SJSA1 (cell line): ENCODE data around the gene RTL9. TPM values are rescaled to one million over a fixed set of nuclear protein-coding genes. Genes with fewer than 3 reads are reported as not detected.
"Not testable (repeated sequence)": the region's sequence is repeated elsewhere in the genome, so short reads cannot be mapped to it uniquely, and the experiment has no call there.

Source experiments
- DNase-seq, 2 experiments: peaks; one replicate each; pipeline ENCODE4 v3.0.0-alpha.2; 2015 to 2020; ENCODE audit warnings: low spot score in 2 of 2, low read depth in 1 of 2
- H3K27ac ChIP-seq: fragments of 250-450 bp; sonication (Bioruptor Pico); 2 replicates; pipeline ENCODE4 v1.5.1; 2020; ENCODE audit warnings: mild to moderate bottlenecking, moderate library complexity
- H3K27me3 ChIP-seq: fragments of 250-450 bp; sonication (Bioruptor Pico); replicated peaks from 2 replicates; pipeline ENCODE4 v1.5.1; 2020; ENCODE audit warnings: mild to moderate bottlenecking, moderate library complexity
- H3K36me3 ChIP-seq: fragments of 250-450 bp; sonication (Bioruptor Pico); 2 replicates; pipeline ENCODE4 v1.5.1; 2020; ENCODE audit warnings: mild to moderate bottlenecking
- H3K4me1 ChIP-seq: fragments of 250-450 bp; sonication (Bioruptor Pico); replicated peaks from 2 replicates; pipeline ENCODE4 v1.6.1; 2021; ENCODE audit warnings: mild to moderate bottlenecking
- H3K4me3 ChIP-seq: fragments of 250-450 bp; sonication (Bioruptor Pico); 2 replicates; pipeline ENCODE4 v1.5.1; 2020; ENCODE audit warnings: mild to moderate bottlenecking
- H3K9me3 ChIP-seq: fragments of 250-450 bp; sonication (Bioruptor Pico); replicated peaks from 2 replicates; pipeline ENCODE4 v1.5.1; 2020; ENCODE audit warnings: mild to moderate bottlenecking
- total RNA-seq: library from RNA; depleted of rRNA; stranded (reverse); fragments of >200 nt; shearing (Covaris generic); gene quantifications from 2 replicates; pipeline ENCODE4 v1.2.3, GENCODE V29; 2014

RTL9 gene
- total RNA-seq, 1 experiment from 2014 or later: 0.11 TPM

DNA sequence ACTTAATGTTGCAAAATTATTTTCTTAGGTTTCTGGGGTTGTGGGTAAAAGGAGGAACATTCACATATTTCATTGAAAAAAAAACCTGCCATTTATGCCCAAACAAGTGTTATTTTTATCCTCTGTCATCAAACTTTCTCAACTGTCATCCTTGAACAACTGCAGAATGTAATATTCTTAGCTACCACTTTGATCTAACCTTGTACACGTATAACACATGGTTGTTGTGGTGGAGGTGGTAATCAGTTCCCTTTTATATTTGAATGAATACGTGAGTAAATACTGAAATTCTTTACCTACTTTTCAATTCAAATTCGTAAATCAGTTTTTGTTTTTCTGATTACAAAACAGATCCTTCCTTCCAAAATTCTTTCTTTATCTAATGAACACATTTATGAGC lies 37.0 kb upstream of the RTL9 start:
- Histone ChIP-seq H3K4me1 (no peaks in the 10 kb centered on the region; the same call in 1 of the 2 replicates), H3K27ac (no peak overlapping the region), H3K4me3 (no peak overlapping the region), H3K36me3 (peaks cover 4% of the 10 kb centered on the region; the same call in 1 of the 2 replicates), H3K9me3 (no peaks in the 10 kb centered on the region), H3K27me3 (0 out of 2 replicates have a peak, but pooled peaks cover 4% of the 10 kb centered on the region)
- DNase-seq: no peak

DNA sequence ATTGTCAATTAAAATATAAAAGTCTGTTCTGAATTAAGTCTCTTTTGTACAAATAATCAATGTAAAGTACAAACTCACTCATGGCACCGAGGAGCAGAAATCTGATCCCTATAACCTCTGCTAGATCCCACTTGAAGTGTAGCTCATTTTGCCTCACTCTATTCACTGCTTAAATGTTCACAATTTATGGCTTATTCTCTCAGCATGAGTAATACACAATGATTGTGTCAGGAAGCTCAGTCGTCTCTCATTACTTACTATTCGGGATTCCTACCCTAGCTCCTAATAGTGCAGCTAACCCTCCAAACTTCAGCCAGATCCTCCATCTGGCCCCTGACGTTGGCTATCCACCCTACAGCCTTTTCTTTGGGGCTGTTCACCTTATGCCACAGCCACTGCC lies 36.0 kb upstream of the RTL9 start:
- H3K27ac ChIP-seq: no peak overlapping the region
- no peaks in the 10 kb centered on the region for H3K9me3 ChIP-seq
- 0 out of 2 replicates have a peak, but pooled peaks cover 4% of the 10 kb centered on the region for H3K27me3 ChIP-seq
- H3K4me3 ChIP-seq: no peak overlapping the region
- no peak for DNase-seq
- peaks cover 2% of the 10 kb centered on the region; the same call in 1 of the 2 replicates for H3K36me3 ChIP-seq
- no peaks in the 10 kb centered on the region; the same call in 1 of the 2 replicates for H3K4me1 ChIP-seq

GRCh38 chrX:110326712-110327111 lies 31.9 kb upstream of the RTL9 start:
- no peak for DNase-seq

DNA sequence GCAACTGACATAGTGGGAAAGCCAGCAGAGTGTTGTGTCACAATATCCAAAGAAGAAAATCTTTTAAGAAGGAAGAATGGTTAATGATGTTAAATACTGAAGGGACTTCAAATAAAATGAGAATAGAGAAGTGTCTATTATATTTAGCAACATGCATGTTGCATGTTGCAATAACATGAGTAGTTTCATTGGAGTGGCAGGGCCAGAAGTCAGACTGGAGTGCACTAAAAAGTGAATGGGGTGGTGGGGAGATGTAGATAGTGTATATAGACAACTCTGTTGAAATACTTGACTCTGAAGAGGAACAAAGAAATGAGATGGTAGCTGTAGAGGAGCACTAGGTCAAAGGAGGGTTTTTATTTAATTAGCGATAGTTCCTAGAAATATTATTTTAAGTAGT lies 31.3 kb upstream of the RTL9 start:
- Histone ChIP-seq H3K27ac (no peak overlapping the region), H3K4me1 (no peaks in the 10 kb centered on the region), H3K4me3 (no peak overlapping the region), H3K27me3 (no peaks in the 10 kb centered on the region), H3K9me3 (no peaks in the 10 kb centered on the region), H3K36me3 (no peaks in the 10 kb centered on the region)
- no peak for DNase-seq

More at GRCh38 chrX:110326712-110327111, 31.9 kb upstream of the RTL9 start:
- Histone ChIP-seq H3K36me3 (no peaks in the 10 kb centered on the region), H3K4me1 (no peaks in the 10 kb centered on the region), H3K27me3 (no peaks in the 10 kb centered on the region), H3K27ac (no peak overlapping the region), H3K9me3 (no peaks in the 10 kb centered on the region), H3K4me3 (no peak overlapping the region)

GRCh38 chrX:110328613-110329012 lies 30.0 kb upstream of the RTL9 start:
- not testable (repeated sequence) for H3K4me3 ChIP-seq, H3K9me3 ChIP-seq, H3K27me3 ChIP-seq, H3K36me3 ChIP-seq, DNase-seq, H3K27ac ChIP-seq, H3K4me1 ChIP-seq

- Histone ChIP-seq H3K4me1 (no peaks in the 10 kb centered on the region), H3K4me3 (no peak overlapping the region)
Observed at GRCh38 chrX:110331444-110332030, 27.1 kb upstream of the RTL9 start.

DNA sequence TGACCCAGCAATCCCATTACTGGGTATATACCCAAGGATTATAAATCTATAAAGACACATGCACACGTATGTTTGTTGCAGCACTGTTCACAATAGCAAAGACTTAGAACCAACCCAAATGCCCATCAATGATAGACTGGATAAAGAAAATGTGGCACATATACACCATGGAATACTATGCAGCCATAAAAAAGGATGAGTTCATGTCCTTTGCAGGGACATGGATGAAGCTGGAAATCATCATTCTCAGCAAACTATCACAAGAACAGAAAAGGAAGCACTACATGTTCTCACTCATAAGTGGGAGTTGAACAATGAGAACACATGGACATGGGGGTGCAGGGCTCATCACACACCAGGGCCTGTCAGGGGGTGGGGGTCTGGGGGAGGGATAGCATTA lies 25.2 kb upstream of the RTL9 start:
- not testable (repeated sequence) for H3K9me3 ChIP-seq, H3K4me1 ChIP-seq, H3K36me3 ChIP-seq, H3K27ac ChIP-seq, H3K27me3 ChIP-seq, DNase-seq, H3K4me3 ChIP-seq

More at GRCh38 chrX:110331444-110332030, 27.1 kb upstream of the RTL9 start:
- H3K27me3 ChIP-seq: no peaks in the 10 kb centered on the region
- no peaks in the 10 kb centered on the region for H3K9me3 ChIP-seq
- DNase-seq: no peak
- no peaks in the 10 kb centered on the region for H3K36me3 ChIP-seq
- H3K27ac ChIP-seq: no peak overlapping the region

- Histone ChIP-seq H3K4me3 (no peak overlapping the region), H3K36me3 (no peaks in the 10 kb centered on the region), H3K4me1 (no peaks in the 10 kb centered on the region; the same call in 1 of the 2 replicates), H3K27me3 (no peaks in the 10 kb centered on the region), H3K9me3 (no peaks in the 10 kb centered on the region), H3K27ac (no peak overlapping the region)
- DNase-seq: no peak
Observed at GRCh38 chrX:110338935-110339334, 19.7 kb upstream of the RTL9 start.

DNA sequence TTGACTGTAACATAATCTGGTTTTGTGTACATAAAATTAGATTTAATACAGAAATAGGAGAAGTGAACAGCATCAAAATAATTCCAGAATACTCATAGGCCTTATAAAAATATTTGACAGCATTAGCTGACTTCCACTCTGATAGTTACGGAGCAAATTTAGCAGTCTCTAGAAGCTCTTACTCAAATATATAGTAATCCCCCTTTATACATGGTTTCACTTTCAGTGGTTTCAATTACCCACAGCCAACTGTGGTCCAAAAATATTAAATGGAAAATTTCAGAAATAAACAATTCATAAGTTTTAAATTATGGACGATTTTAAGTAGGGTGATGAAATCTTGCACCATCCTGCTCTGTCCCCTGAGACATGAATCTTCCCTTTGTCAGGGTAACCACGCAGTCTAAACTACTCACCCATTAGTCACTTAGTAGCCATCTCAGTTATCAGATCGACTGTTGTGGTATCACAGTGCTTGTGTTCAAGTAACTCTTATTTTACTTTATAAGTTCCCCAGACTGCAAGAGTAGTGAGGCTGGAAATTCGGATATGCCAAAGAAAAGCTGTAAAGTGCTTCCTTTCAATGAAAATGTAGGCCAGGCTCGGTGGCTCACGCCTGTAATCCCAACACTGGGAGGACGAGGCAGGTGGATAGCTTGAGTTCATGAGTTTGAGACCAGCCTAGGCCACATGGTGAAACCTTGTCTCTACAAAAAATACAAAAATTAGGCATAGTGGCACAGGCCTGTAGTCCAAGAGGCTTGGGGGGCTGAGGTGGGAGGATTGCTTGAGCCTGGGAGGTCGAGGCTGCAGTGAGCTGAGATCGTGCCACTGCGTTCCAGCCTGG lies 17.2 kb upstream of the RTL9 start:
- peak in 1 of 2 experiments; percentile 1 for DNase-seq
- no peaks in the 10 kb centered on the region; the same call in 1 of the 2 replicates for H3K4me1 ChIP-seq
- H3K27me3 ChIP-seq: no peaks in the 10 kb centered on the region
- H3K36me3 ChIP-seq: no peaks in the 10 kb centered on the region
- no peak overlapping the region for H3K4me3 ChIP-seq
- H3K27ac ChIP-seq: no peak overlapping the region
- no peaks in the 10 kb centered on the region for H3K9me3 ChIP-seq

GRCh38 chrX:110346681-110347080 lies 12.0 kb upstream of the RTL9 start:
- no peak overlapping the region for H3K27ac ChIP-seq
- no peaks in the 10 kb centered on the region for H3K27me3 ChIP-seq
- H3K4me3 ChIP-seq: no peak overlapping the region
- no peaks in the 10 kb centered on the region; the same call in 1 of the 2 replicates for H3K4me1 ChIP-seq
- DNase-seq: no peak
- H3K9me3 ChIP-seq: no peaks in the 10 kb centered on the region
- no peaks in the 10 kb centered on the region for H3K36me3 ChIP-seq

DNA sequence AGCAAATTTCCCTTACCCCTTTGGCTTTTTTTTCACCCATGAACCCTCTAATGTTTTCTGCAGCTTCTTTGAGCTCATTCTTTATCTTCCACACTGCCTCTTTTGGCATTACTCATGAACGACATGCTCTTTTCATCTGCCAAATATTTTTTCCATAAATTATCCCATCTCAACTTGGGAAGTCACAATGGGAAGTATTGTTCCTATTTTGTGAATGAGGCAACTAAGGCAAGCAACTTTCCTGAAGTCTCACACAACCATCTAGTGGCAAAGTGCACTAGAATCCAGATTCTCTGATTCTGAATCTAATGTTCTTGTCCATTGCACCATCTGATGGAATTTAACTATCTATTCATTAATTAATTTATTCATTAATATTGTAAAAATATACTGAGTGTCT lies 625 bp downstream of the RTL9 start:
- H3K9me3 ChIP-seq: no peaks in the 10 kb centered on the region
- H3K4me1 ChIP-seq: no peaks in the 10 kb centered on the region
- no peak for DNase-seq
- no peak overlapping the region for H3K4me3 ChIP-seq
- no peaks in the 10 kb centered on the region for H3K36me3 ChIP-seq
- H3K27me3 ChIP-seq: no peaks in the 10 kb centered on the region
- H3K27ac ChIP-seq: no peak overlapping the region

DNA sequence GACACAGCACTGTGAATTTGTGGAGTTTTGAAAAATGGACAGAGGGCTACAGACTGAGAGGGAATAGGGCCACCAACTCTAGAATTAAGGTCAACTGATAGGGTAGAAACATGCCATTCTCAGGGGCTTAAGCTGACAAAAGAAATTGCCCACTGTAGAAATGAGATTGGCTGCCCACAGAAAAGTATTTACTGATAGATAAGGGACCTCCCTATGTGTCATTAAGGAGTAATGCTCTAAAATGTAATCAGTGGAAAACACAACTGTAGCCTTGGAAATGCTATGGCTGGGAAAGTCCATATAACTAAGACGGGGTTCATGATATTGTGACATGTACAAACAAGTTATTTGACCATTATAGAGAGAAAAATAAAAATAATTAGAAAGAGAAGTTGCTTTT lies 4.6 kb downstream of the RTL9 start:
- H3K27ac ChIP-seq: no peak overlapping the region
- no peaks in the 10 kb centered on the region for H3K36me3 ChIP-seq
- no peak for DNase-seq
- H3K27me3 ChIP-seq: no peaks in the 10 kb centered on the region
- H3K4me3 ChIP-seq: no peak overlapping the region
- H3K4me1 ChIP-seq: no peaks in the 10 kb centered on the region
- no peaks in the 10 kb centered on the region for H3K9me3 ChIP-seq

GRCh38 chrX:110373310-110373709 lies 14.7 kb downstream of the RTL9 start:
- DNase-seq: no peak
- Histone ChIP-seq H3K27me3 (no peaks in the 10 kb centered on the region), H3K36me3 (no peaks in the 10 kb centered on the region), H3K4me1 (no peaks in the 10 kb centered on the region), H3K9me3 (no peaks in the 10 kb centered on the region), H3K27ac (no peak overlapping the region), H3K4me3 (no peak overlapping the region)

DNA sequence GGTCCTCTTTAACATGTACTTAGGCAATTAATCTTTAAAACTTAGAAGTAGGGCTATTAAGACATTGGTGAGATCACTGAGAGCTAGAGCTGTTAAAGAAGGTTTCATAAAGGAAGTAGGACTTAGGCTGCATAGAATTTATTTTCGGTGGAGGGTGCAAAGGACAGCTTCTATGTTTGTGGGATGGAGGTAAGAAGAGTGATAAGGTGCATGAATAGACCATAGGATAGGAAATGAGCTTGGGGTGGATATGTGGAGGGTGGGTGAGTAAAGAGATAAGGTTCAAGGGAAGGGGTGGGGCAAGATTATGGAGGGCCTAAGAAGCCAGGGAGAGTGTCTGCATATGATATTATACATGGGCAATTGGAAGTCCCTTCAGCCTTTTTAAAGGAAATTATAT lies 15.9 kb downstream of the RTL9 start:
- no peaks in the 10 kb centered on the region for H3K27me3 ChIP-seq
- no peak overlapping the region for H3K4me3 ChIP-seq
- no peak for DNase-seq
- H3K27ac ChIP-seq: no peak overlapping the region
- no peaks in the 10 kb centered on the region for H3K36me3 ChIP-seq
- no peaks in the 10 kb centered on the region for H3K9me3 ChIP-seq
- H3K4me1 ChIP-seq: no peaks in the 10 kb centered on the region
